GM21528 (cell line): Measurements from ENCODE around the gene PLEKHA6.

Experiments
- ATAC-seq: cut with Tn5 transposase; IDR thresholded peaks from one replicate; pipeline ENCODE4 v1.9.1; 2021; ENCODE audit warnings: mild to moderate bottlenecking, moderate library complexity; ENCODE audit not compliant: unreplicated experiment, low FRiP score

PLEKHA6 gene

DNA sequence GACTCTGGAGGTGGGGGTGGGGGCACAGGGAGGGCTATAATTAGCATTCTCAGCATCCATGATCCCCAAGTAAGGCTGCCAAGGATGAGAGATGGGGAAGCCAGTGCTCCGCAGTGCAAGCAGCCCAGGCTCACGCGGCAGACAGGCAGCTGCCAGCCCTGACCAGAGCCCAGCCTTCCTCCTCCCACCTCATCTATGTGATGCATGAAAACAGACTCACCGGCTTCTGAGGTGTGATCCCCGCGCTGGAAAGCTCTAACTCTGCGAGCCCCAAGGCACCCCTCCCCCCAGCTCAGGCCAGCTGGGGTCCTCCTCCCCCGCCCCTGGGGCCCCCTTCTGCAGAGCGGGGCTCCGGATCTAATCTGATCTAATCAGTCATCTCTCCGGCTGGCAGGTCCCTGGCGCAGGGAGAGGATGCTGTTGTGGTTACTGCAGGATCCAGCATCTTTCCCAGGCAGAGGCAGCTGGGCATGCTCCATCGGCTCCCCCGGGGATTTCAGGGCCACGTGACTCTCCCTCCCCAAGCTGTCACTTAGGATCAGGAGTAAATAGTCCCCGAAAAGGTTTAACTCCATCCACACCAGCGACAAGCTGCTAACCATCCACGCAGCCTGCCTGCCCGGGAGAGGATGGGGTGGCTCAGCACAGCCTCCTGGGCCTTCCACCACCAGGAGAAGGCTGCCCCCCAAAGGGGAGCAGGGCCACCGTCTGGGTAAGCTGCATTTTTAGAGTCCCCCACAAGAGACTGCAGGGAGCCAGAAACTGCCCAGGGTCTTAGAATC is at the start of gene PLEKHA6:
TSS of gene PLEKHA6 (minus strand) at position 456 of the 782 bp plus-strand sequence. CDS start 86,202 bp downstream, outside the sequence.
- ATAC-seq: no peak

- ATAC-seq: no peak
Observed at GRCh38 chr1:204409123-204409522, 49.4 kb upstream of the PLEKHA6 start.

GRCh38 chr1:204408602-204409001 is 48.9 kb upstream of the PLEKHA6 start:
- ATAC-seq: no peak

DNA sequence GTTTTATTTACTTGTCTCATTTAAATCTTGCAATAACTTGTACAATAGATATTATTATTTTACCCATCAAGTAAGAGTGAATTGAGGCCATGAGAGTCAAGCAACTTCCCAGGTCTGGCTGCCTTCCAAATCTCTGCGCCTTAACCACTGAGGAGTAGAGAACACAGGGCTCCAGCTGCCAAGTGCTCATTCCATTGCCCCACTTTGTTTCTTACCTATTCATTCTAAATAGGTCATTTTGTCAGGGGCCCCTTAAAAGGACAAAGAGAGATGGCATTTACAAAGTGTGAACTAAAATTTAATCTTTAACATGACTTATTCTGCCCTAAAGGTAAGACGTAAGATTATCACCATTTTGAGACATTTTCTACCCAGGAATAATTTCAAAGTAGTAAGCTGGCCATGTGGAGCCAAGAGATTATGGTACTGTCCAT is 48.4 kb upstream of the PLEKHA6 start:
- ATAC-seq: no peak

DNA sequence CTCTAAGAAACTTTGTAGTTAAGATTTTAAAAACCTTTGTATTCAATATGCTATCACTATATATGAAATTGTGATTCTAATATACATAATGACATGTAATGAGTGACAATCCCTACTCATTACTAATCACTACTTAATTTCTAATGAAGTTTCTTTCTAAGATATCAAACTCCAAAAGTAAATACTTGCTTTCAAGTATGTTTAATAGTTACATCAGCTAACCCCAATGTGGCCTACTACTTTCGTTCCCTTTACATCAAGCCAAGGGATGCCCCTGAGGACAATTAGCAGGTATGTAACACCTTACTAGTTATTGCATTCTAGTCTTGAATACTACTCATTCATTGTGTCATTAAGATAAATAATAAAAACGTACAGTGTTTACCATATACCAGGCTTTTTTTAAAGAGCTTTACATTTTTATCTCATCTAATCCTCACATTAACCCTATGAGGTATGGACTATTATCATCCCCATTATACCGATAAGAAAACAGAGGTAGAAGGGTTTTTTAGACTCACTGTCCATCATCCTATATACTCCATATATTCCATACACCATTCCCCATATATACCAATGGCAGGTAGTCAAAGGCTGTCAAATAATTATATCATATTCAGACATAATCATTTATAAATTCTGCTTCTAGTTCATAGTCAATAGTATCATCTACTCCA is 47.7 kb upstream of the PLEKHA6 start:
- ATAC-seq: no peak

GRCh38 chr1:204406621-204407020 is 46.9 kb upstream of the PLEKHA6 start:
- no peak for ATAC-seq

- ATAC-seq: no peak
Observed at GRCh38 chr1:204405988-204406387, 46.3 kb upstream of the PLEKHA6 start.

GRCh38 chr1:204404629-204405028 is 44.9 kb upstream of the PLEKHA6 start:
- ATAC-seq: no peak

- ATAC-seq: no peak
Observed at GRCh38 chr1:204402391-204402790, 42.7 kb upstream of the PLEKHA6 start.

- no peak for ATAC-seq
Observed at GRCh38 chr1:204401730-204402129, 42.0 kb upstream of the PLEKHA6 start.

- ATAC-seq: no peak
Observed at GRCh38 chr1:204400882-204401510, 41.3 kb upstream of the PLEKHA6 start.

GRCh38 chr1:204398197-204399125 is 38.7 kb upstream of the PLEKHA6 start:
- no peak for ATAC-seq

- ATAC-seq: no peak
Observed at GRCh38 chr1:204396015-204396583, 36.4 kb upstream of the PLEKHA6 start.

GRCh38 chr1:204391629-204392028 is 31.9 kb upstream of the PLEKHA6 start:
- ATAC-seq: no peak

- ATAC-seq: no peak
Observed at GRCh38 chr1:204390751-204391466, 31.2 kb upstream of the PLEKHA6 start.

- ATAC-seq: no peak
Observed at GRCh38 chr1:204385727-204386126, 26.0 kb upstream of the PLEKHA6 start.

DNA sequence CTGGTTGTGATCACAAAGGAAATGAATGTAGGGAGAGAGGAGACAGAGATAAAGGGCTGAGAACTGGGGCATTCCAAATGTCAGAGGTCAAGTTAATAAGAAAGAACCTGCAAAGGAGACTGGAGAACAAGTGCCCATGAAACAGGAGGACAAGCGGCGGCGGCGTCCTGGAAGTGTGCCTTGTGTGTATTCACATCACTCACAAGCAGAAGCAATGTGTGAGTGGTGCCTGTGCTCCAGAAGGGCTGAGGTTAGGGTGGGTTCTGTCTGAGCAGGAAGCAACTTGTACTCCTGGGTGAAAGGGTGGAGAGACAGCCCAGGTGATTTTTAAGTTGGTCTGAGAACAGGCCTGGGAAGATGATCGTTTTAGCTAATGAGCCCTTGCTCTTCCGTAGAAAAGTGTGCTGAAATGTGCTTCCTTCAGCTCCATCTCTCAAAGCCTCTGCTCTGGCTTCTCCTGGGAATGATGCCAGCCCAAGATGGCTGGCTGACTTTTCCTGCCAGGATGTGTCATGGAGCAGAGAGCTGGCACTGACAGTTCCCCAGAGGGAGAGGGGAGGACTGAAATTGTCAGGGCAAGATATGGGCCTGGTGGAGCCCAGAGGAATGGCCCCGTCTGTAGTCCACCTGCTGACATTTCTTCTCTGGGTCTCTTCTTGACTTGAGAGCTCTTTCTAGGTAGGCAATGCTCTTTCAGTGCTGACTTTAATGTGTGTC is 25.1 kb upstream of the PLEKHA6 start:
- ATAC-seq: no peak

DNA sequence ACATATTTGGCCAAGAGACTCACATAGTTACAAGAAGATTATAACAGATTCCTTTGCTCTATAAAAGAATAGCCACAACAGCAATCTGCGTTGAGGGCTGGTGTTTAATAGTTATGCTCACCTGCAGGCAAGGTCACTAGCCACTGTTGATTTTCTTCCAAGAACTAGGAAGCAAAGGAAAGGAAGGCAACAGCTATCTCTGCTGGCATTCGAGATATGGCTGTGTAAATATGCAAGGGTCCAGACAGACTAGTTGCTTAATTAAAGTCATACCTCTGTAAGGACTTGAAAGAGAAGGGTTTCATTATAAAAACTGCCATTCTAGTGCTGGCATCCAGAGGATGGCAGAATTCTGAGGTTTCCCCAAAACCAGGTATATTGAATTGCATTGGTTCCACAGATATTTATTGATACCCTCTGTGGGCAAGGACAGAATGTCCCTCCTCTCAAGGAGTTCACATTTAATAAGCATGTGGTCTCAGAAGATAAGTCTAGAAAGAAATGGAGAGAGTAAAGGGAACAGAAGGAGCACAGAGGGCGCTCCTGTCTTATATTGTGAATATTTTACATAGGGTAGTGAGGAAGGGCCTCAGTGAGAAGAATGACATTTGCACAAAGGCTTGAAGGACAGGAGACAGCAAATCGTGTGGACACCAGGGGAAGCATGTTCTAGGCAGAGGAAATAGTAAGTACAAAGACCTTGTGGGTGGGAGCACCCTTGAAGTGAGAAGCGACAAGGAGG is 23.6 kb upstream of the PLEKHA6 start:
- ATAC-seq: no peak
